Esophagus muscularis mucosa (tissue), 4 donors: ENCODE results near the gene PRKCE.

Experiments used
- EP300 ChIP-seq: sonication (generic); formaldehyde crosslinking; IDR thresholded peaks from one replicate; pipeline ENCODE4 v1.6.1; 2017; ENCODE audit warnings: antibody characterized with exemption
- POLR2A ChIP-seq: fragments of 450-650 bp; IDR thresholded peaks from one replicate; pipeline ENCODE4 v1.6.1; 2017; ENCODE audit warnings: antibody characterized with exemption, moderate library complexity, mild to moderate bottlenecking, low read depth
- POLR2AphosphoS5 ChIP-seq, 2 donors: sonication (generic); formaldehyde crosslinking; IDR thresholded peaks; one replicate each; pipeline ENCODE4 v1.6.1; 2017; ENCODE audit warnings: antibody characterized with exemption in 2 of 2
- TF ChIP-seq, protein P1 (sequence below), 3 experiments: fragments of 200-600 bp in 2 of 3; fragments of 450-650 bp in 1 of 3; sonication (generic) in 2 of 3; IDR thresholded peaks; one replicate each; pipeline ENCODE4 v1.5.1; 2017 to 2019; ENCODE audit warnings: antibody characterized with exemption in 3 of 3, mild to moderate bottlenecking in 2 of 3, moderate library complexity in 1 of 3

DNA sequence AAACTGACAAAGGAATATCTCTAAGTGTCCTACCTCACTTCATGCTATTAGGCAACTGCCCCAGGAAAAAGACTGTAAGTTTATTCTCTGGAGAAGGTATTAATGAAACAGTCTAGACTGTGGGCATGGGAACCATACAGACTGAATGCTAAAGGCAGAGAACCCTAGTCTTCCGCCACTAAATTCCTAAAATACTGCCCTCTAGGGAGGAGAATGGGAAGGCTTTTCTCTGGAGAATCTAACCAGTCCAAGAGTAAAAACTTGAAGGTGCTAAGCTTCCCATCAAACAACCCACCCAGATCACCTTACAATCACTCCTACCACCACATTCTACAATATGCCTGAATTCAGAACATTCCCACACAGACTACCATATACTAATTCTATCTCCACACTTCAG, 43.8 kb upstream of the PRKCE start:
- TF ChIP-seq POLR2A: no peak
- TF ChIP-seq, protein P1, sequence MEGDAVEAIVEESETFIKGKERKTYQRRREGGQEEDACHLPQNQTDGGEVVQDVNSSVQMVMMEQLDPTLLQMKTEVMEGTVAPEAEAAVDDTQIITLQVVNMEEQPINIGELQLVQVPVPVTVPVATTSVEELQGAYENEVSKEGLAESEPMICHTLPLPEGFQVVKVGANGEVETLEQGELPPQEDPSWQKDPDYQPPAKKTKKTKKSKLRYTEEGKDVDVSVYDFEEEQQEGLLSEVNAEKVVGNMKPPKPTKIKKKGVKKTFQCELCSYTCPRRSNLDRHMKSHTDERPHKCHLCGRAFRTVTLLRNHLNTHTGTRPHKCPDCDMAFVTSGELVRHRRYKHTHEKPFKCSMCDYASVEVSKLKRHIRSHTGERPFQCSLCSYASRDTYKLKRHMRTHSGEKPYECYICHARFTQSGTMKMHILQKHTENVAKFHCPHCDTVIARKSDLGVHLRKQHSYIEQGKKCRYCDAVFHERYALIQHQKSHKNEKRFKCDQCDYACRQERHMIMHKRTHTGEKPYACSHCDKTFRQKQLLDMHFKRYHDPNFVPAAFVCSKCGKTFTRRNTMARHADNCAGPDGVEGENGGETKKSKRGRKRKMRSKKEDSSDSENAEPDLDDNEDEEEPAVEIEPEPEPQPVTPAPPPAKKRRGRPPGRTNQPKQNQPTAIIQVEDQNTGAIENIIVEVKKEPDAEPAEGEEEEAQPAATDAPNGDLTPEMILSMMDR (IDR thresholded peaks at IDR 0.05): peak in 1 of 3 experiments; percentile 28
- TF ChIP-seq POLR2AphosphoS5 (IDR thresholded peaks at IDR 0.05): no peak
- no peak for TF ChIP-seq EP300
